HEK293 (cell line): Measurements from ENCODE around the gene RMND5B.

Experiments
- HOXA7 ChIP-seq: sonication (generic); formaldehyde crosslinking; IDR thresholded peaks from 2 replicates; pipeline ENCODE4 v1.8.1; 2022; ENCODE audit warnings: missing genetic modification reagents, borderline replicate concordance
- ZBTB1 ChIP-seq: fragments of 450-650 bp; formaldehyde crosslinking; IDR thresholded peaks from 2 replicates; pipeline ENCODE4 v1.5.1; 2016; ENCODE audit warnings: missing biosample characterization, missing genetic modification characterization
- ZNF138 ChIP-seq: fragments of 450-650 bp; formaldehyde crosslinking; IDR thresholded peaks from 2 replicates; pipeline ENCODE4 v1.5.1; 2016; ENCODE audit warnings: missing biosample characterization, missing genetic modification characterization, borderline replicate concordance
- ZNF2 ChIP-seq: fragments of 450-650 bp; formaldehyde crosslinking; IDR thresholded peaks from 2 replicates; pipeline ENCODE4 v1.5.1; 2016; ENCODE audit warnings: missing biosample characterization, missing genetic modification characterization
- ZNF777 ChIP-seq: fragments of 450-650 bp; formaldehyde crosslinking; IDR thresholded peaks from 2 replicates; pipeline ENCODE4 v1.5.1; 2017; ENCODE audit warnings: missing biosample characterization, missing genetic modification characterization, borderline replicate concordance
- TF ChIP-seq, protein P1 (sequence below): fragments of 450-650 bp; formaldehyde crosslinking; IDR thresholded peaks from 2 replicates; pipeline ENCODE4 v1.5.1; 2016; ENCODE audit warnings: missing biosample characterization, missing genetic modification characterization
- TF ChIP-seq, protein P2 (sequence below): fragments of 450-650 bp; formaldehyde crosslinking; IDR thresholded peaks from 2 replicates; pipeline ENCODE4 v1.5.1; 2016; ENCODE audit warnings: missing biosample characterization, missing genetic modification characterization
- TF ChIP-seq, protein P3 (sequence below): fragments of 450-650 bp; formaldehyde crosslinking; IDR thresholded peaks from 2 replicates; pipeline ENCODE4 v1.5.1; 2016; ENCODE audit warnings: missing biosample characterization, missing genetic modification characterization

DNA sequence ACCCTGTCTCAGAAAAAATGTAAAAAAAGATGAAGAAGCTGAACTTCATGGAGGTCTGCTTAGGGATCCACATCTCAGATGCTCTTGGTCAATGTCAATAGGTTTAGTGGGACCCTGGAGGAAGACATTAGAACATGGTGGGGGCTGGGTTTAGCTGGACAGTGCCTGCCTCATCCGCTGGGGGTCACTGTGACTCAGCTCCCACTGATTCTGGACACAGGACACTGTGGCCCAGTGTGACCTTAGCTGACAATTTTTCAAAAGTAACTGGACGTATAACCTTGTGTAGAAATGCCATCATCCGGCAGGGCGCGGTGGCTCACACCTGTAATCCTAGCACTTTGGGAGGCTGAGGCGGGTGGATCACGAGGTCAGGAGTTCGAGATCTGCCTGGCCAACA lies 66.2 kb downstream of the RMND5B start:
- TF ChIP-seq ZNF777 (tag by site-specific recombination) (no peak), HOXA7 (no peak), ZBTB1 (tag by site-specific recombination) (no peak), ZNF2 (tag by site-specific recombination) (no peak), ZNF138 (tag by site-specific recombination) (no peak)
- TF ChIP-seq, protein P1, sequence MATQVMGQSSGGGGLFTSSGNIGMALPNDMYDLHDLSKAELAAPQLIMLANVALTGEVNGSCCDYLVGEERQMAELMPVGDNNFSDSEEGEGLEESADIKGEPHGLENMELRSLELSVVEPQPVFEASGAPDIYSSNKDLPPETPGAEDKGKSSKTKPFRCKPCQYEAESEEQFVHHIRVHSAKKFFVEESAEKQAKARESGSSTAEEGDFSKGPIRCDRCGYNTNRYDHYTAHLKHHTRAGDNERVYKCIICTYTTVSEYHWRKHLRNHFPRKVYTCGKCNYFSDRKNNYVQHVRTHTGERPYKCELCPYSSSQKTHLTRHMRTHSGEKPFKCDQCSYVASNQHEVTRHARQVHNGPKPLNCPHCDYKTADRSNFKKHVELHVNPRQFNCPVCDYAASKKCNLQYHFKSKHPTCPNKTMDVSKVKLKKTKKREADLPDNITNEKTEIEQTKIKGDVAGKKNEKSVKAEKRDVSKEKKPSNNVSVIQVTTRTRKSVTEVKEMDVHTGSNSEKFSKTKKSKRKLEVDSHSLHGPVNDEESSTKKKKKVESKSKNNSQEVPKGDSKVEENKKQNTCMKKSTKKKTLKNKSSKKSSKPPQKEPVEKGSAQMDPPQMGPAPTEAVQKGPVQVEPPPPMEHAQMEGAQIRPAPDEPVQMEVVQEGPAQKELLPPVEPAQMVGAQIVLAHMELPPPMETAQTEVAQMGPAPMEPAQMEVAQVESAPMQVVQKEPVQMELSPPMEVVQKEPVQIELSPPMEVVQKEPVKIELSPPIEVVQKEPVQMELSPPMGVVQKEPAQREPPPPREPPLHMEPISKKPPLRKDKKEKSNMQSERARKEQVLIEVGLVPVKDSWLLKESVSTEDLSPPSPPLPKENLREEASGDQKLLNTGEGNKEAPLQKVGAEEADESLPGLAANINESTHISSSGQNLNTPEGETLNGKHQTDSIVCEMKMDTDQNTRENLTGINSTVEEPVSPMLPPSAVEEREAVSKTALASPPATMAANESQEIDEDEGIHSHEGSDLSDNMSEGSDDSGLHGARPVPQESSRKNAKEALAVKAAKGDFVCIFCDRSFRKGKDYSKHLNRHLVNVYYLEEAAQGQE, result no peak
- TF ChIP-seq, protein P2, sequence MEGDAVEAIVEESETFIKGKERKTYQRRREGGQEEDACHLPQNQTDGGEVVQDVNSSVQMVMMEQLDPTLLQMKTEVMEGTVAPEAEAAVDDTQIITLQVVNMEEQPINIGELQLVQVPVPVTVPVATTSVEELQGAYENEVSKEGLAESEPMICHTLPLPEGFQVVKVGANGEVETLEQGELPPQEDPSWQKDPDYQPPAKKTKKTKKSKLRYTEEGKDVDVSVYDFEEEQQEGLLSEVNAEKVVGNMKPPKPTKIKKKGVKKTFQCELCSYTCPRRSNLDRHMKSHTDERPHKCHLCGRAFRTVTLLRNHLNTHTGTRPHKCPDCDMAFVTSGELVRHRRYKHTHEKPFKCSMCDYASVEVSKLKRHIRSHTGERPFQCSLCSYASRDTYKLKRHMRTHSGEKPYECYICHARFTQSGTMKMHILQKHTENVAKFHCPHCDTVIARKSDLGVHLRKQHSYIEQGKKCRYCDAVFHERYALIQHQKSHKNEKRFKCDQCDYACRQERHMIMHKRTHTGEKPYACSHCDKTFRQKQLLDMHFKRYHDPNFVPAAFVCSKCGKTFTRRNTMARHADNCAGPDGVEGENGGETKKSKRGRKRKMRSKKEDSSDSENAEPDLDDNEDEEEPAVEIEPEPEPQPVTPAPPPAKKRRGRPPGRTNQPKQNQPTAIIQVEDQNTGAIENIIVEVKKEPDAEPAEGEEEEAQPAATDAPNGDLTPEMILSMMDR, result no peak
- TF ChIP-seq, protein P3, sequence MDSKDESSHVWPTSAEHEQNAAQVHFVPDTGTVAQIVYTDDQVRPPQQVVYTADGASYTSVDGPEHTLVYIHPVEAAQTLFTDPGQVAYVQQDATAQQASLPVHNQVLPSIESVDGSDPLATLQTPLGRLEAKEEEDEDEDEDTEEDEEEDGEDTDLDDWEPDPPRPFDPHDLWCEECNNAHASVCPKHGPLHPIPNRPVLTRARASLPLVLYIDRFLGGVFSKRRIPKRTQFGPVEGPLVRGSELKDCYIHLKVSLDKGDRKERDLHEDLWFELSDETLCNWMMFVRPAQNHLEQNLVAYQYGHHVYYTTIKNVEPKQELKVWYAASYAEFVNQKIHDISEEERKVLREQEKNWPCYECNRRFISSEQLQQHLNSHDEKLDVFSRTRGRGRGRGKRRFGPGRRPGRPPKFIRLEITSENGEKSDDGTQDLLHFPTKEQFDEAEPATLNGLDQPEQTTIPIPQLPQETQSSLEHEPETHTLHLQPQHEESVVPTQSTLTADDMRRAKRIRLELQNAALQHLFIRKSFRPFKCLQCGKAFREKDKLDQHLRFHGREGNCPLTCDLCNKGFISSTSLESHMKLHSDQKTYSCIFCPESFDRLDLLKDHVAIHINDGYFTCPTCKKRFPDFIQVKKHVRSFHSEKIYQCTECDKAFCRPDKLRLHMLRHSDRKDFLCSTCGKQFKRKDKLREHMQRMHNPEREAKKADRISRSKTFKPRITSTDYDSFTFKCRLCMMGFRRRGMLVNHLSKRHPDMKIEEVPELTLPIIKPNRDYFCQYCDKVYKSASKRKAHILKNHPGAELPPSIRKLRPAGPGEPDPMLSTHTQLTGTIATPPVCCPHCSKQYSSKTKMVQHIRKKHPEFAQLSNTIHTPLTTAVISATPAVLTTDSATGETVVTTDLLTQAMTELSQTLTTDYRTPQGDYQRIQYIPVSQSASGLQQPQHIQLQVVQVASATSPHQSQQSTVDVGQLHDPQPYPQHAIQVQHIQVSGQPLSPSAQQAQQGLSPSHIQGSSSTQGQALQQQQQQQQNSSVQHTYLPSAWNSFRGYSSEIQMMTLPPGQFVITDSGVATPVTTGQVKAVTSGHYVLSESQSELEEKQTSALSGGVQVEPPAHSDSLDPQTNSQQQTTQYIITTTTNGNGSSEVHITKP (tag by site-specific recombination), result no peak
